Esophagus squamous epithelium (tissue), 5 donors: ENCODE data around the gene EXOC3L1. TPM values are rescaled to one million over a fixed set of nuclear protein-coding genes. Genes with fewer than 3 reads are reported as not detected.

Experiments
- DNase-seq: peaks from one replicate; lab custom pipeline; 2025; lab: John Stamatoyannopoulos, UW
- H3K27ac ChIP-seq, 4 donors: fragments of 200-600 bp; sonication (generic); one replicate each; pipeline ENCODE4 v1.5.1; 2016 to 2019; ENCODE audit warnings: mild to moderate bottlenecking in 1 of 4
- H3K27me3 ChIP-seq, 4 donors: fragments of 200-600 bp; sonication (generic); 1 replicate in 3 of 4; 2 replicates in 1 of 4; pipeline versions ENCODE4 v1.5.1 to v1.6.0; 2017 to 2021; ENCODE audit warnings: antibody characterized with exemption in 1 of 4
- H3K36me3 ChIP-seq, 3 donors: fragments of 200-600 bp; sonication (generic); one replicate each; pipeline ENCODE4 v1.5.1; 2016 to 2019
- H3K4me1 ChIP-seq, 3 donors: fragments of 200-600 bp; sonication (generic); one replicate each; pipeline ENCODE4 v1.5.1; 2017 to 2019
- H3K4me3 ChIP-seq, 4 donors: fragments of 200-600 bp; sonication (generic); 1 replicate in 3 of 4; 2 replicates in 1 of 4; pipeline ENCODE4 v1.5.1; 2016 to 2019; ENCODE audit warnings: mild to moderate bottlenecking in 2 of 4, moderate library complexity in 1 of 4
- H3K9me3 ChIP-seq, 3 donors: fragments of 200-600 bp; sonication (generic); one replicate each; pipeline ENCODE4 v1.5.1; 2016 to 2019
- CTCF ChIP-seq, 6 experiments: fragments of 450-650 bp in 4 of 6; fragments of 200-600 bp in 2 of 6; sonication (generic) in 2 of 6; IDR thresholded peaks; one replicate each; pipeline ENCODE4 v1.5.1; 2016 to 2019; ENCODE audit warnings: antibody characterized with exemption in 6 of 6, mild to moderate bottlenecking in 4 of 6, moderate library complexity in 4 of 6
- POLR2A ChIP-seq, 4 donors: fragments of 450-650 bp; IDR thresholded peaks; one replicate each; pipeline ENCODE4 v1.6.1; 2017; ENCODE audit warnings: antibody characterized with exemption in 4 of 4, mild to moderate bottlenecking in 4 of 4, moderate library complexity in 3 of 4
- WGBS, 2 donors: methylation state at CpG; one replicate each; pipeline ENCODE4 v1.1.5; 2018; 5-methylcytosine and 5-hydroxymethylcytosine counted together
- intact Hi-C: fragments of 100-400 bp; cut with DNase I; formaldehyde crosslinking; loops from one replicate; pipeline ENCODE4 v1.15.0; 2022
- total RNA-seq, 4 donors: library from RNA; depleted of rRNA; stranded (reverse); fragments of >200 nt; gene quantifications; one replicate each; pipeline ENCODE4 v1.1.0, GENCODE V29; 2016
- donor health status: DM: yes; HTN: yes; CAD: no.

Gene EXOC3L1
- total RNA-seq, 4 donors from 2014 or later: 1.1 to 2.3 (median 1.4) TPM

GRCh38 chr16:67183627-67184452, 6.1 kb downstream of the EXOC3L1 start, which contains the start of gene MATCAP1:
Gene MATCAP1, minus strand, starts transcription at chr16:67183963. Its CDS starts 3,353 bp downstream, at chr16:67180610.
- Histone ChIP-seq H3K27me3 (no peaks in the 10 kb centered on the region), H3K9me3 (no peaks in the 10 kb centered on the region), H3K27ac (peak within 1 kb of the TSS; percentile 93 to 99 (median 98)), H3K4me3 (peak within 1 kb of the TSS; percentile 58 to 94 (median 60)), H3K4me1 (peaks cover 26 to 65% (median 46%) of the 10 kb centered on the region in 3 donors), H3K36me3 (no peaks in the 10 kb centered on the region)
- WGBS, 2 donors: 0 to 4% methylated on average over 6 to 8 of the region's 77 CpGs
- intact Hi-C loops: no loop called here
- peak; percentile 76 for DNase-seq
- TF ChIP-seq POLR2A (IDR thresholded peaks at IDR 0.05) (peak in 2 of 4 donors; percentile 45 to 63), CTCF (IDR thresholded peaks at IDR 0.05) (peak in 1 of 6 experiments; percentile 7)

- Histone ChIP-seq H3K27me3 (no peaks in the 10 kb centered on the region), H3K27ac (peak overlapping the region; percentile 93 to 99 (median 98)), H3K9me3 (no peaks in the 10 kb centered on the region), H3K36me3 (no peaks in the 10 kb centered on the region), H3K4me1 (peaks cover 32 to 71% (median 51%) of the 10 kb centered on the region in 3 donors), H3K4me3 (peak overlapping the region; percentile 58 to 94 (median 60))
- DNase-seq: no peak
- intact Hi-C loops: no loop called here
- 7 to 8% methylated on average over 7 to 8 of the region's 11 CpGs for WGBS, 2 donors
- TF ChIP-seq CTCF (IDR thresholded peaks at IDR 0.05) (peak in 1 of 6 experiments; percentile 6), POLR2A (IDR thresholded peaks at IDR 0.05) (no peak)
Observed at GRCh38 chr16:67183284-67183626, 6.7 kb downstream of the EXOC3L1 start.

- Histone ChIP-seq H3K4me1 (peaks cover 41 to 81% (median 58%) of the 10 kb centered on the region in 3 donors), H3K4me3 (no peak overlapping the region), H3K27me3 (no peaks in the 10 kb centered on the region), H3K27ac (peak overlapping the region in 3 of 4 donors; percentile 93 to 99 (median 99)), H3K9me3 (no peaks in the 10 kb centered on the region), H3K36me3 (no peaks in the 10 kb centered on the region)
- intact Hi-C loops: no loop called here
- no peak for DNase-seq
- TF ChIP-seq CTCF (IDR thresholded peaks at IDR 0.05) (no peak), POLR2A (IDR thresholded peaks at IDR 0.05) (no peak)
- 63 to 80% methylated on average over 2 of the region's 2 CpGs for WGBS, 2 donors
Observed at GRCh38 chr16:67182288-67182687, 7.6 kb downstream of the EXOC3L1 start.

GRCh38 chr16:67181346-67181745, 8.6 kb downstream of the EXOC3L1 start:
- Histone ChIP-seq H3K9me3 (no peaks in the 10 kb centered on the region), H3K4me3 (no peak overlapping the region), H3K36me3 (peaks cover 0 to 2% (median 0%) of the 10 kb centered on the region in 3 donors), H3K27ac (peak overlapping the region; percentile 16 to 90 (median 75)), H3K27me3 (no peaks in the 10 kb centered on the region), H3K4me1 (peaks cover 42 to 90% (median 64%) of the 10 kb centered on the region in 3 donors)
- DNase-seq: no peak
- 18 to 30% methylated on average over 2 of the region's 2 CpGs for WGBS, 2 donors
- TF ChIP-seq POLR2A (IDR thresholded peaks at IDR 0.05) (no peak), CTCF (IDR thresholded peaks at IDR 0.05) (no peak)
- intact Hi-C loops: no loop called here

GRCh38 chr16:67180166-67180565, 9.8 kb downstream of the EXOC3L1 start:
- Histone ChIP-seq H3K36me3 (peaks cover 0 to 12% (median 0%) of the 10 kb centered on the region in 3 donors), H3K9me3 (no peaks in the 10 kb centered on the region), H3K27ac (peak overlapping the region in 2 of 4 donors; percentile 88 to 90), H3K4me3 (no peak overlapping the region), H3K4me1 (peaks cover 39 to 94% (median 59%) of the 10 kb centered on the region in 3 donors), H3K27me3 (no peaks in the 10 kb centered on the region)
- no peak for DNase-seq
- WGBS, 2 donors: 80 to 100% methylated on average over 1 of the region's 16 CpGs
- intact Hi-C loops: no loop called here
- TF ChIP-seq CTCF (IDR thresholded peaks at IDR 0.05): no peak
- TF ChIP-seq POLR2A (IDR thresholded peaks at IDR 0.05): no peak
